Measurements from ENCODE around the gene PI4KB.

The PI4KB gene

DNA sequence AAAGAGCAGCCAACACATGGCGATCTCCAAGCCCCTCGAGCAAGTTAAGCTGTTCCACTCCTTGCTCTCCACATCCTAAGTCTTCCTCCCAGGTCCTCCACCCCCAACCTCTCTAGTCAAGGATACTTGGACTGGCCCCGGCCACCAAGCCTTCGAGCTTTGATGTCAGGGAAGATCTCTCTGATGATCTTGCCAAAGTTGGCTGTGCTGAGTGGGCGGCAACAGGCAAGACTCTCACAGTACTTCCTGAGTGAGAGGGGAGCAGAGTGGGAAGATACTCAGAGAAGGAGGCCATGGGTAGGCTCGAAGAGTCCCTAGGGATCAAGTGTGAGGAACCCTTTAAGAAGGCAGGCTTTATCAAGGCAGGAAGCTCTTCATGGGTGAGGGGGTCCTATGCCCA, 17.1 kb upstream of the PI4KB start:
- DNase-seq (ENCODE audit: low spot score) = no peak
- in situ Hi-C loops (cut with MboI; ENCODE audit: low sequenced_read_pairs, unreplicated experiment) = no loop called here
- TF ChIP-seq CTCF (IDR thresholded peaks at IDR 0.05; ENCODE audit: borderline replicate concordance, control extremely low read depth, extremely low read depth, insufficient read depth, missing control alignments) = no peak

GRCh38 chr1:151343587-151343986, 16.4 kb upstream of the PI4KB start:
- in situ Hi-C loops (cut with MboI; ENCODE audit: low sequenced_read_pairs, unreplicated experiment) = no loop called here
- no peak for TF ChIP-seq CTCF (IDR thresholded peaks at IDR 0.05; ENCODE audit: borderline replicate concordance, control extremely low read depth, extremely low read depth, insufficient read depth, missing control alignments)
- DNase-seq (ENCODE audit: low spot score) = no peak

GRCh38 chr1:151342569-151342968, 15.4 kb upstream of the PI4KB start:
- in situ Hi-C loops (cut with MboI; ENCODE audit: low sequenced_read_pairs, unreplicated experiment) = no loop called here
- no peak for TF ChIP-seq CTCF (IDR thresholded peaks at IDR 0.05; ENCODE audit: borderline replicate concordance, control extremely low read depth, extremely low read depth, insufficient read depth, missing control alignments)
- DNase-seq (ENCODE audit: low spot score) = no peak

- no peak for TF ChIP-seq CTCF (IDR thresholded peaks at IDR 0.05; ENCODE audit: borderline replicate concordance, control extremely low read depth, extremely low read depth, insufficient read depth, missing control alignments)
- no peak for DNase-seq (ENCODE audit: low spot score)
- in situ Hi-C loops (cut with MboI; ENCODE audit: low sequenced_read_pairs, unreplicated experiment) = no loop called here
Observed at GRCh38 chr1:151342021-151342420, 14.8 kb upstream of the PI4KB start.

DNA sequence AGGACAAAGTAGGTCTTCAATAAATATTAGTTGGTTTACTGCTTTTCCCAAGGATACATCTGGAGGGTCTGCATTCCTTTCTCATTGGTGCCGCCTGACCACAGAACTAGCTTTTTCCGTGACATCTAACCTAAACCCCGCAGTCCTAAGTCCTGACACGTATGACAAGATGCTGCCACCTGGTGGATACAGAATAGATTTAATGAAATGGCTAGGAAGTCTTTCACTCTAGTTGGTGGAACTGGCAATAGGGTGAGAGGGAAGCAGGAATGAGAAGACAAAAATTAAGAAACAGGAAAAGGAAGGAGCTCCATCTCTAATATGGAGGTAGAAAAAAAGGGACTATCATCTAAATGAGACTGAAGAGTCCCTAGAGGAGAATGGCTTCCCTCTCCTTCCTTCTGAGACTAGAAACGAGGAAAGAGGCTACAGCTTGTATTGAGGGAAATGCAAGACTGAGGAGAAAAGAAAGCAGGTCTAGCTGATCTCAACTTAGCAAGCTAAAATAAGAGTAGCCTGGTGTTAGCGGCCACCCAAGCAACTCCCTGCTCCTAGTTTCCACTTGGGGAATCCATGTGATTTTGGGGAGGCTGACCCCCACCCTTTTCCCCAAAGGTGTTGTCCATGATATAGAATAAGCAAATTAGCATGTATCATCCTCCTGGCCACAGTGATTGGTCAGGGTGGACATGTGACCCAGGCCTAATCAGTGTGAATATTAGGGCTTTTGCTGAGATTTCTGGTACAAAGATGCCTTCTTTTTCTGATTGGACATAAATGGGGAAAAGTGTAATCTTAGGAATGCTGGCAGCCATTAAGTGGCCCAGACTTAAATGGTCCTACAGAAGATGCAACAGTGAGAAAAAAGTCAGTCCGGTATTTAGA, 13.9 kb upstream of the PI4KB start:
- in situ Hi-C loops (cut with MboI; ENCODE audit: low sequenced_read_pairs, unreplicated experiment) = no loop called here
- peak; percentile 61 for DNase-seq (ENCODE audit: low spot score)
- peak; percentile 53 for TF ChIP-seq CTCF (IDR thresholded peaks at IDR 0.05; ENCODE audit: borderline replicate concordance, control extremely low read depth, extremely low read depth, insufficient read depth, missing control alignments)

DNA sequence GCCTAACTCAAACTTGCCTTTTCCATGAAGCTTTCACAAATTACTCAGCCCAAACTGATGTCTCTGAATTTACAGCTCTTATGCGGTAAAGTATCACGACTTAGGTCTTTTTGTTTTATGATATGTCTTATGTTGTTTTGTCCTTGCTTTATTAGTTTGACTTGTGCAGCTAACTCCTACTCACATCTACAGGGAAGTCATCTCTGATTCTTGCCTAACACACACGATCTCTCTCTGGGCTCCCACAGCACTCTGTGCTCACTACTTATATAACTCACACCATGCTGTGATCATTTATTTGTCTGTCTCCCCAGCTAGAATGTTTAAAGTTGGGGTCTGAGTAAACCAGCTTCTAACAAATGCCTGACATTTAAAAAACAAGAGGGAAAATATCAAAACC, 9.3 kb upstream of the PI4KB start:
- in situ Hi-C loops (cut with MboI; ENCODE audit: low sequenced_read_pairs, unreplicated experiment) = no loop called here
- TF ChIP-seq CTCF (IDR thresholded peaks at IDR 0.05; ENCODE audit: borderline replicate concordance, control extremely low read depth, extremely low read depth, insufficient read depth, missing control alignments) = no peak
- no peak for DNase-seq (ENCODE audit: low spot score)
